GM12878 (cell line): ENCODE measurements around the gene SSBP3. TPM values are rescaled to one million over a fixed set of nuclear protein-coding genes. Genes with fewer than 3 reads are reported as not detected.

ENCODE experiments used
- ATAC-seq: fragments of 200-7000 bp; cut with Tn5 transposase; 3 replicates; pipeline ENCODE4 v1.9.1; 2020; ENCODE audit warnings: mild to moderate bottlenecking, moderate library complexity
- BruUV-seq: library from RNA; stranded (reverse); fragments of 400-500 nt; replicated peaks from 2 replicates; lab custom pipeline; 2021; lab: Mats Ljungman, UMichigan
- CTCF ChIA-PET: fragments of 300-600 bp; sonication (Branson Sonifier 250); formaldehyde crosslinking; extraction: SDS; loops from one replicate; lab custom pipeline; 2021; ENCODE audit warnings: inconsistent platforms; lab: Yijun Ruan, JAX
- POLR2A ChIA-PET: fragments of 350-600 bp; formaldehyde crosslinking; extraction: SDS; loops from one replicate; lab custom pipeline; 2021; ENCODE audit warnings: inconsistent platforms; lab: Charles Lee
- RAD21 ChIA-PET: fragments of 300-600 bp; sonication (Branson Sonifier 250); formaldehyde crosslinking; loops from one replicate; lab custom pipeline; 2023; ENCODE audit warnings: antibody characterized with exemption; ENCODE audit not compliant: unreplicated experiment; lab: Charles Lee
- SMC1A ChIA-PET: fragments of 300-600 bp; sonication (Branson Sonifier 250); formaldehyde crosslinking; loops from one replicate; lab custom pipeline; 2023; ENCODE audit not compliant: unreplicated experiment, uncharacterized antibody; lab: Charles Lee
- DNase-seq: peaks from one replicate; pipeline ENCODE4 v3.0.0-alpha.2; 2011; ENCODE audit warnings: low read depth, low spot score
- FAIRE-seq: peaks from 3 replicates; lab custom pipeline; 2011; peaks lifted over from hg19 to GRCh38; lab: Jason Lieb, UNC
- H2AFZ ChIP-seq: 2 replicates; pipeline ENCODE4 v1.6.0; 2011; ENCODE audit warnings: low read depth, low read length, control low read depth; ENCODE audit not compliant: control insufficient read depth
- H3K27ac ChIP-seq: 2 replicates; pipeline ENCODE4 v1.5.1; 2011; ENCODE audit warnings: control low read depth; ENCODE audit not compliant: control insufficient read depth, insufficient read depth
- H3K27me3 ChIP-seq, 2 experiments: replicated peaks in 1 of 2; 2 replicates each; pipeline versions ENCODE4 v1.6.0 to v1.6.1; 2011; ENCODE audit warnings: low read length in 1 of 2; ENCODE audit not compliant: control insufficient read depth in 2 of 2, insufficient read depth in 2 of 2
- H3K36me3 ChIP-seq, 2 experiments: 2 replicates each; pipeline ENCODE4 v1.5.1; 2011; ENCODE audit warnings: low read length in 1 of 2; ENCODE audit not compliant: control insufficient read depth in 2 of 2, insufficient read depth in 2 of 2
- H3K4me1 ChIP-seq: 2 replicates; pipeline ENCODE4 v1.6.1; 2011; ENCODE audit warnings: mild to moderate bottlenecking, low read length, moderate library complexity, mixed read lengths; ENCODE audit not compliant: control insufficient read depth, insufficient read depth
- H3K4me2 ChIP-seq: 2 replicates; pipeline ENCODE4 v1.6.0; 2011; ENCODE audit warnings: control low read depth; ENCODE audit not compliant: control insufficient read depth, insufficient read depth
- H3K4me3 ChIP-seq: fragments of 200-600 bp; sonication (generic); 2 replicates; pipeline ENCODE4 v1.5.1; 2016
- H3K79me2 ChIP-seq: 2 replicates; pipeline ENCODE4 v1.6.0; 2011; ENCODE audit warnings: low read length; ENCODE audit not compliant: control insufficient read depth, insufficient read depth
- H3K9ac ChIP-seq: 2 replicates; pipeline ENCODE4 v1.8.0; 2011; ENCODE audit warnings: low read length, control low read depth, mixed read lengths; ENCODE audit not compliant: control insufficient read depth, insufficient read depth
- H3K9me3 ChIP-seq: replicated peaks from 3 replicates; pipeline ENCODE4 v1.5.1; 2011; ENCODE audit warnings: mild to moderate bottlenecking, low read length; ENCODE audit not compliant: control insufficient read depth, insufficient read depth
- H4K20me1 ChIP-seq: 2 replicates; pipeline ENCODE4 v1.6.0; 2011; ENCODE audit not compliant: control insufficient read depth, insufficient read depth
- BCLAF1 ChIP-seq: fragments of 450-650 bp; IDR thresholded peaks from 2 replicates; pipeline ENCODE4 v1.6.1; 2017; ENCODE audit warnings: antibody characterized with exemption, mild to moderate bottlenecking, moderate library complexity
- EZH2 ChIP-seq: IDR thresholded peaks from 2 replicates; pipeline ENCODE4 v1.6.1; 2012; ENCODE audit warnings: low read depth, mild to moderate bottlenecking, control low read depth, inconsistent platforms, low read length, borderline replicate concordance; ENCODE audit not compliant: control insufficient read depth
- MTA3 ChIP-seq: IDR thresholded peaks from 2 replicates; pipeline ENCODE4 v1.6.1; 2012; ENCODE audit warnings: low read length, inconsistent platforms, borderline replicate concordance
- NFXL1 ChIP-seq: fragments of 450-650 bp; IDR thresholded peaks from 2 replicates; pipeline ENCODE4 v1.6.1; 2017; ENCODE audit warnings: antibody characterized with exemption, mild to moderate bottlenecking, borderline replicate concordance
- POU2F2 ChIP-seq: IDR thresholded peaks from 3 replicates; pipeline ENCODE4 v1.6.1; 2011; ENCODE audit warnings: low read depth, mild to moderate bottlenecking, low read length, borderline replicate concordance
- ZBTB40 ChIP-seq: fragments of 450-650 bp; IDR thresholded peaks from 2 replicates; pipeline ENCODE4 v1.6.1; 2016; ENCODE audit warnings: mild to moderate bottlenecking, moderate library complexity, borderline replicate concordance
- ZSCAN29 ChIP-seq: fragments of 450-650 bp; IDR thresholded peaks from 2 replicates; pipeline ENCODE4 v1.6.1; 2017; ENCODE audit warnings: mild to moderate bottlenecking, moderate library complexity
- WGBS: methylation state at CpG from one replicate; pipeline ENCODE4 v1.1.6; 2016; ENCODE audit warnings: low lambda C conversion rate; ENCODE audit not compliant: insufficient replicate concordance, insufficient coverage; ENCODE audit errors: missing lambda C conversion rate; 5-methylcytosine and 5-hydroxymethylcytosine counted together
- in situ Hi-C: fragments of 300-500 bp; cut with MboI; formaldehyde crosslinking; loops from 9 replicates; pipeline ENCODE4 v1.14.3; 2018; ENCODE audit warnings: mixed read lengths
- intact Hi-C: fragments of 100-400 bp; cut with micrococcal nuclease; formaldehyde crosslinking; loops from one replicate; pipeline ENCODE4 v1.14.2; 2022; ENCODE audit not compliant: unreplicated experiment
- polyA plus RNA-seq, 11 experiments: library from polyadenylated mRNA; depleted of rRNA in 4 of 11; unstranded in 6 of 11; stranded (reverse) in 5 of 11; fragments of >200 nt; fragmentation: Nextera tagmentation in 4 of 11; fragmentation: Illumina TruSeq in 1 of 11; extraction: Ambion mirVana in 4 of 11; extraction: Trizol in 1 of 11; gene quantifications; 1 replicate in 1 of 11; 2 replicates in 10 of 11; pipeline versions ENCODE4 v1.2.1 to v1.2.3, GENCODE V29; 2011 to 2016; ENCODE audit warnings: inconsistent platforms in 2 of 11, missing spikeins in 2 of 11, low read depth in 1 of 11
- total RNA-seq, 4 experiments: library from RNA; depleted of rRNA in 3 of 4; stranded (reverse); fragments of >200 nt in 3 of 4; fragmentation: Illumina TruSeq in 1 of 4; extraction: Trizol in 1 of 4; gene quantifications; 2 replicates each; pipeline versions ENCODE4 v1.2.1 to v1.2.3, GENCODE V29; 2013 to 2021

SSBP3 gene
- total and polyA plus RNA-seq, 10 of the 15 experiments (the other 5 are each of a cell fraction or from before 2014, with no cell fraction given): 4.1 to 51.7 (median 17.1) TPM

GRCh38 chr1:54266195-54266594 is 140.0 kb downstream of the SSBP3 start:
- no peak for ATAC-seq
- CTCF ChIA-PET: no interaction called here
- POLR2A ChIA-PET: no interaction called here
- Histone ChIP-seq H3K36me3 (peaks cover 0 to 3% of the 10 kb centered on the region in 2 experiments; a peak in 2 of 4 replicates), H3K27me3 (no peaks in the 10 kb centered on the region), H3K79me2 (no peaks in the 10 kb centered on the region), H3K4me2 (no peak overlapping the region), H3K4me1 (no peaks in the 10 kb centered on the region), H3K9me3 (no peaks in the 10 kb centered on the region), H3K9ac (no peak overlapping the region), H2AFZ (no peak overlapping the region), H3K27ac (no peak overlapping the region), H3K4me3 (no peak overlapping the region), H4K20me1 (no peaks in the 10 kb centered on the region; the same call in 1 of the 2 replicates)
- no TSS peak for BruUV-seq
- RAD21 ChIA-PET: no interaction called here
- TF ChIP-seq ZBTB40 (peak; percentile 55; the same call in 1 of the 2 replicates), EZH2 (no peak)
- intact Hi-C loops: no loop called here
- 93% methylated on average over 2 of the region's 2 CpGs for WGBS
- in situ Hi-C loops: no loop called here
- no peak for DNase-seq
- FAIRE-seq: no peak
- SMC1A ChIA-PET: no interaction called here

GRCh38 chr1:54265659-54266058 is 140.5 kb downstream of the SSBP3 start:
- POLR2A ChIA-PET: no interaction called here
- 78% methylated on average over 6 of the region's 6 CpGs for WGBS
- no peak overlapping the region for H3K9ac ChIP-seq
- H3K79me2 ChIP-seq: no peaks in the 10 kb centered on the region
- SMC1A ChIA-PET: no interaction called here
- H3K9me3 ChIP-seq: no peaks in the 10 kb centered on the region
- no peak overlapping the region for H3K4me2 ChIP-seq
- no peaks in the 10 kb centered on the region for H3K4me1 ChIP-seq
- FAIRE-seq (no peak), ATAC-seq (no peak), DNase-seq (no peak)
- intact Hi-C loops: no loop called here
- in situ Hi-C loops: no loop called here
- CTCF ChIA-PET: no interaction called here
- no peak overlapping the region for H2AFZ ChIP-seq
- no peak overlapping the region for H3K27ac ChIP-seq
- no TSS peak for BruUV-seq
- H3K4me3 ChIP-seq: no peak overlapping the region
- H3K27me3 ChIP-seq: no peaks in the 10 kb centered on the region
- RAD21 ChIA-PET: no interaction called here
- peaks cover 0 to 3% of the 10 kb centered on the region in 2 experiments; a peak in 2 of 4 replicates for H3K36me3 ChIP-seq
- H4K20me1 ChIP-seq: no peaks in the 10 kb centered on the region; the same call in 1 of the 2 replicates
- TF ChIP-seq MTA3 (no peak), BCLAF1 (no peak), ZSCAN29 (no peak), NFXL1 (no peak), POU2F2 (no peak)
